ENCODE results near the gene EPS15.

EPS15 gene

GRCh38 chr1:51516649-51517158 lies 2.4 kb downstream of the EPS15 start:
- no peaks in the 10 kb centered on the region for H4K20me1 ChIP-seq (ENCODE audit: insufficient read depth, low read length)
- H3K27ac ChIP-seq (ENCODE audit: low read length), result no peak overlapping the region; the same call in 1 of the 2 replicates
- H3K9me2 ChIP-seq (replicated peaks; ENCODE audit: insufficient read depth, low read length), result no peaks in the 10 kb centered on the region
- H3K27me3 ChIP-seq (replicated peaks; ENCODE audit: insufficient read depth, low read length), result no peaks in the 10 kb centered on the region
- peak overlapping the region; percentile 100 for H3K4me3 ChIP-seq (ENCODE audit: low read length)
- TF ChIP-seq CTCF (IDR thresholded peaks at IDR 0.05; ENCODE audit: low read length), result no peak
- TF ChIP-seq EZH2 (optimal IDR thresholded peaks at IDR 0.05; ENCODE audit: low read depth, low read length), result no peak
- no peak for TF ChIP-seq EZH2phosphoT487 (IDR thresholded peaks at IDR 0.05; ENCODE audit: low read length)
- H3K9me3 ChIP-seq (replicated peaks; ENCODE audit: insufficient read depth, low read length), result no peaks in the 10 kb centered on the region
- peak overlapping the region; percentile 78 for H3K4me2 ChIP-seq (ENCODE audit: low read depth, low read length)
- H3K4me1 ChIP-seq (ENCODE audit: low read length), result peaks cover 28% of the 10 kb centered on the region
- peak overlapping the region; percentile 88; the same call in 1 of the 2 replicates for H3K9ac ChIP-seq (ENCODE audit: low read length)
- no peak overlapping the region for H2AFZ ChIP-seq (ENCODE audit: low read length)
- H3F3A ChIP-seq (ENCODE audit: insufficient read depth, low read length), result peaks cover 34% of the 10 kb centered on the region
- H3K79me2 ChIP-seq (ENCODE audit: low read length), result peaks cover 69% of the 10 kb centered on the region
- DNase-seq, result no peak
- H3K36me3 ChIP-seq (replicated peaks; ENCODE audit: insufficient read depth, low read length), result no peaks in the 10 kb centered on the region

- H2AFZ ChIP-seq (ENCODE audit: low read length), result no peak overlapping the region
- H3K4me2 ChIP-seq (ENCODE audit: low read depth, low read length), result peak overlapping the region; percentile 78
- H3K4me3 ChIP-seq (ENCODE audit: low read length), result peak overlapping the region; percentile 100
- H3K9ac ChIP-seq (ENCODE audit: low read length), result peak overlapping the region; percentile 2; the same call in 1 of the 2 replicates
- H3F3A ChIP-seq (ENCODE audit: insufficient read depth, low read length), result peaks cover 34% of the 10 kb centered on the region
- TF ChIP-seq EZH2 (optimal IDR thresholded peaks at IDR 0.05; ENCODE audit: low read depth, low read length) (no peak), EZH2phosphoT487 (IDR thresholded peaks at IDR 0.05; ENCODE audit: low read length) (no peak), CTCF (IDR thresholded peaks at IDR 0.05; ENCODE audit: low read length) (no peak)
- DNase-seq, result no peak
- H4K20me1 ChIP-seq (ENCODE audit: insufficient read depth, low read length), result no peaks in the 10 kb centered on the region
- H3K9me2 ChIP-seq (replicated peaks; ENCODE audit: insufficient read depth, low read length), result no peaks in the 10 kb centered on the region
- no peaks in the 10 kb centered on the region for H3K9me3 ChIP-seq (replicated peaks; ENCODE audit: insufficient read depth, low read length)
- no peak overlapping the region; the same call in 1 of the 2 replicates for H3K27ac ChIP-seq (ENCODE audit: low read length)
- peaks cover 29% of the 10 kb centered on the region for H3K4me1 ChIP-seq (ENCODE audit: low read length)
- H3K36me3 ChIP-seq (replicated peaks; ENCODE audit: insufficient read depth, low read length), result no peaks in the 10 kb centered on the region
- H3K79me2 ChIP-seq (ENCODE audit: low read length), result peaks cover 75% of the 10 kb centered on the region
- H3K27me3 ChIP-seq (replicated peaks; ENCODE audit: insufficient read depth, low read length), result no peaks in the 10 kb centered on the region
These were observed 3.0 kb downstream of the EPS15 start for GRCh38 chr1:51515982-51516648.

GRCh38 chr1:51515312-51515960 lies 3.6 kb downstream of the EPS15 start:
- H3K27ac ChIP-seq (ENCODE audit: low read length), result peak overlapping the region; percentile 42; the same call in 1 of the 2 replicates
- H3K4me1 ChIP-seq (ENCODE audit: low read length), result peaks cover 29% of the 10 kb centered on the region
- no peak for TF ChIP-seq CTCF (IDR thresholded peaks at IDR 0.05; ENCODE audit: low read length)
- no peak for TF ChIP-seq EZH2 (optimal IDR thresholded peaks at IDR 0.05; ENCODE audit: low read depth, low read length)
- TF ChIP-seq EZH2phosphoT487 (IDR thresholded peaks at IDR 0.05; ENCODE audit: low read length), result no peak
- no peaks in the 10 kb centered on the region for H3K27me3 ChIP-seq (replicated peaks; ENCODE audit: insufficient read depth, low read length)
- H3K36me3 ChIP-seq (replicated peaks; ENCODE audit: insufficient read depth, low read length), result no peaks in the 10 kb centered on the region
- no peak for DNase-seq
- H3K9me2 ChIP-seq (replicated peaks; ENCODE audit: insufficient read depth, low read length), result no peaks in the 10 kb centered on the region
- H3F3A ChIP-seq (ENCODE audit: insufficient read depth, low read length), result peaks cover 34% of the 10 kb centered on the region
- peaks cover 81% of the 10 kb centered on the region for H3K79me2 ChIP-seq (ENCODE audit: low read length)
- H3K9ac ChIP-seq (ENCODE audit: low read length), result peak overlapping the region; percentile 2; the same call in 1 of the 2 replicates
- H4K20me1 ChIP-seq (ENCODE audit: insufficient read depth, low read length), result no peaks in the 10 kb centered on the region
- peak overlapping the region; percentile 100 for H3K4me3 ChIP-seq (ENCODE audit: low read length)
- no peak overlapping the region for H2AFZ ChIP-seq (ENCODE audit: low read length)
- peak overlapping the region; percentile 78 for H3K4me2 ChIP-seq (ENCODE audit: low read depth, low read length)
- no peaks in the 10 kb centered on the region for H3K9me3 ChIP-seq (replicated peaks; ENCODE audit: insufficient read depth, low read length)

Data from MM.1S (cell line).